ENCODE results near the gene MTARC1.

The MTARC1 gene

DNA sequence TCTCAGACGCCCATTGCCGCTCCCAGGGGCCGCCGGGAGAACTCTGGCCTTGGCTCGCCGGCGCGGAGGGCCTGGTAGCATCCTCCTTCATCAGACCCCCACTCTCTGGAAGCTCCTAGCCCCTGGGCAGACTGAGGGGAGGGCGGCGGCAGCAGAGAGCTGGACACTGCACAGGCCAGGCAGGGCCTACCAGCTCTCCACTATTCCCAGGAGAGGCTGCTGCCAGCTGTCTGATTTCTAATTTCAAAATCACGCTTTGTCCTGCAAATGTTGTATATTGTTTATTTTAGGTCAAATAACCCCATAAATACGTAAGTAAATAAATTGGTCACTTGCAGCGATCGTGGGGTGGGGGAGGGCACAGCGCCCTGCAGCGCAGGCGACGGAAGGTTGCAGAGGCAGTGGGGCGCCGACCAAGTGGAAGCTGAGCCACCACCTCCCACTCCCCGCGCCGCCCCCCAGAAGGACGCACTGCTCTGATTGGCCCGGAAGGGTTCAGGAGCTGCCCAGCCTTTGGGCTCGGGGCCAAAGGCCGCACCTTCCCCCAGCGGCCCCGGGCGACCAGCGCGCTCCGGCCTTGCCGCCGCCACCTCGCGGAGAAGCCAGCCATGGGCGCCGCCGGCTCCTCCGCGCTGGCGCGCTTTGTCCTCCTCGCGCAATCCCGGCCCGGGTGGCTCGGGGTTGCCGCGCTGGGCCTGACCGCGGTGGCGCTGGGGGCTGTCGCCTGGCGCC is at the start of gene MTARC1:
TSS of gene MTARC1 (plus strand) at position 577 of the 732 bp plus-strand sequence. CDS start at position 609, 32 bp downstream.
- no peak for DNase-seq (ENCODE audit: low read depth)

DNA sequence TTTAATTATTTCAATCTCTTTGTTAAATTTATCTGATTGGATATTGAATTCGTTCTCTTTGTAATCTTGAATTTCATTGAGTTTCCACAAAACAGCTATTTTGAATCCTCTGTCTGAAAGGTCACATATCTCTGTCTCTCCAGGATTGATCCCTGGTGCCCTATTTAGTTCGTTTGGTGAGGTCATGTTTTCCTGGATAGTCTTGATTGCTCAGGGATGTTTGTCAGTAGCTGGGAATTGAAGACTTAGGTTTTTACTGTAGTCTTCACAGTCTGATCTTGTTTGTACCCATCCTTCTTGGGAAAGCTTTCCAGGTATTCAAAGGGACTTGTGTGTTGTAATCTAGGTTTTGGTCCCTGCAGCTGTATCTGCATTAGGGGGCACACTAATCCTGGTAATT is 45.4 kb upstream of the MTARC1 start:
- DNase-seq (ENCODE audit: low read depth): no peak

- DNase-seq (ENCODE audit: low read depth): no peak
Observed at GRCh38 chr1:220741825-220742224, 44.9 kb upstream of the MTARC1 start.

- no peak for DNase-seq (ENCODE audit: low read depth)
Observed at GRCh38 chr1:220742520-220742919, 44.2 kb upstream of the MTARC1 start.

- DNase-seq (ENCODE audit: low read depth): no peak
Observed at GRCh38 chr1:220746851-220747250, 39.9 kb upstream of the MTARC1 start.

DNA sequence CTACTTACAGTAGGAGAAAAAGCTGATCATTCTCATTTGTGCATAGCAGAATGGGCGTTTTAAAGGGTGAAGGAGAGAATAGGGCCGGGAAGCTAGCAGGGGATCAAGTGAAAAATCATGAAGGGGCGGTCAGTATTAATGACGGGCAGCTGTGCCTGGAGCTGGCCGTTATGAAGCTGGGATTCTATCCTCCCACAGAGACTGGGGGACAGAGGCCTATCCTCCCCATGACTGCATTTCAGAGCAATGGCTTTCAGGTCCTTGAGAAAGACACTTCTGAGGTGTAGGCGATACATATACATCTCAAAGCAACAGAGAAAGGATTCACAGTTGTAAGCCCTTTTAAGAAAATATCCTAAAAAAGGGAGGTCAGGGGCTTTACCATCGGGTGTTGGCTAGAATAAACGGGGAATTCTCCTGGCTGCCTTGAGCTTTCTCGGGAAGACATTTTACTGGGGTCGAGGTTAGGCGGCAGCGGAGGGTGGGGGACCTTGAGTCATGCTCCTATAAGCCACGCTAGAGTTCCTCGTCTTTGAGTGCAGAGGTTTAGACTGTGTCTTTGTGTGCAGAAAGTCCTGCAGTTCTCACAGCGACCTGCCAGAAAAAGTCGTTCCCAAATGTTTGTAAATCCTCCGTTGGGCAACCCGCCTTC is 39.1 kb upstream of the MTARC1 start:
- no peak for DNase-seq (ENCODE audit: low read depth)

GRCh38 chr1:220748089-220748934 is 38.4 kb upstream of the MTARC1 start, which contains the start of gene MTARC2:
TSS of gene MTARC2 (plus strand) at chr1:220748322. CDS start at chr1:220748532, 210 bp downstream.
- peak; percentile 36 for DNase-seq (ENCODE audit: low read depth)

DNA sequence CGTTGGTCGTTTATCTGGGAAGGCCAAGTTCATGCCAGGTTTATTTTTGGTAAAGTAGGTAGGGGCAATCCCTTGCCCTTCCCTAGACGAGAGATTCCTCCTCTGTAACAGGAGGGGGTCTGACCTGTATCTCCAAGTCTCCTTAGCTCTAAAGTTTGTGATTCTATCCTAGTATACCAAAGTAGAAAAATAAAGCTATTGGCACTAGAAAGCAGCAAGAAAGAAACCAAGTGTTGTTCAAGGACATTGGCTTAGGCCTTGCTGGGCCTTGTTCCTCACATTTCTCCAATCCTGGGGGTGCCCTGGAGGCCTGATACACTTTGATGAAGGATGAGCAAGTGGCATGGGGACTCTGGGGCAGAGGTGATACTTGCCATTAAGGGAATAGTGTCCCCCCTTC is 37.8 kb upstream of the MTARC1 start:
- DNase-seq (ENCODE audit: low read depth): no peak

DNA sequence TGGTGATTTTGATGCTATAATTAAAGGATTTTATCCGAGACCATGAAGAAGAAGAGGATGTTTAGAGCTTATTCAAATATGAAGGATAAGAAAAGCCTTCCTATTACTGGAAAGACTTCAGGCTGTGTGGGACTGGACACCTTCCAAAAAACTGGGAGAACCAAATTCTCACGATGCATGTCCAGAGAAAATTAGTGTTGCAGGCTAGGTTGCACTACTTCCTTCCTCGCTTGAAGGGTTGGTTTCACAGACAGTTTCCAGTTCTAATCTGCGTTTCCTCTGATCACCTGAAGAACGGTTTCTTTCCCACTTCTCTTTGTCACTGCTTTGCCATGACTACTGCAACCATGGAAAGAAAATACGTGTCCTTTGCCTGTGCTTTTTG is 36.6 kb upstream of the MTARC1 start:
- DNase-seq (ENCODE audit: low read depth): no peak

DNA sequence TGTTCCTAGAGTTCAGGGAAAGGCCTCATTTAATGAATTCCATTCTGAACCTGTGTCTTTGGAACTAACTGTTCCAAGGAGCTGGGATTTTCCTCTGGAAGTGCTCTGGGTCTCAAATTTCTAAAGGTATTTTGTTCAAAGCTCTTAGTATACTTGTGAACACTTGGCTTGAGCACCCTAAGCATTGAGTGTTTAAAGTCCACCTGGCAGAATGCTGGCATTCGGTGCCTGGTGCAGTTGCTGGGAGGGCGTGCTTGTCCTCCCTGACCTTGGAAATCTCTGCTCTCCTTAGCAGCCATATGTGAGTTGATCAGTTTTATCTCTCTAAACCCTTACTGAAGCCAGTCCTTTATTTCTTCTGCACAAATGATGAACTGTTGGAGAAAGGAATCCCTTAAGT is 35.6 kb upstream of the MTARC1 start:
- DNase-seq (ENCODE audit: low read depth): no peak

GRCh38 chr1:220754212-220754917 is 32.3 kb upstream of the MTARC1 start:
- DNase-seq (ENCODE audit: low read depth): no peak

- DNase-seq (ENCODE audit: low read depth): no peak
Observed at GRCh38 chr1:220754918-220755295, 31.8 kb upstream of the MTARC1 start.

DNA sequence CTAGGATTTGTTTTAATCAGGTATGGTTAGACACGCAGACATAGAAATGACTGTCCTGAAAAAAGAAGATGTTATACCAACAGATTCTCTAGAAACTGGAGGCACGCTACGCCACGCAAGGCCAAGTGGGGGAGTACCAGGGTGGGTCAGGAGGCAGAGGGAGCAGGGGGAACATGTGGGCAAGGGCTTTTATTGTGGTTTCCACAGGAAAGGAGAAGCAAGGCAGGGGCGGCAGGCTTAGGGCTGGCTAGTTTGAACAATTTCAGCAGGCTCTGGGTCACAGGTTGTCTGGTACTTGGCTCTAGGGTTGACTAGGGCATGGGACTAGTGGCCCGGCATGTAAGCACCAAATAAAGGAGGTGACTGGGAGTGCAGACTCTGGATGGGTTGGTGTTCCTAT is 31.4 kb upstream of the MTARC1 start:
- no peak for DNase-seq (ENCODE audit: low read depth)

DNA sequence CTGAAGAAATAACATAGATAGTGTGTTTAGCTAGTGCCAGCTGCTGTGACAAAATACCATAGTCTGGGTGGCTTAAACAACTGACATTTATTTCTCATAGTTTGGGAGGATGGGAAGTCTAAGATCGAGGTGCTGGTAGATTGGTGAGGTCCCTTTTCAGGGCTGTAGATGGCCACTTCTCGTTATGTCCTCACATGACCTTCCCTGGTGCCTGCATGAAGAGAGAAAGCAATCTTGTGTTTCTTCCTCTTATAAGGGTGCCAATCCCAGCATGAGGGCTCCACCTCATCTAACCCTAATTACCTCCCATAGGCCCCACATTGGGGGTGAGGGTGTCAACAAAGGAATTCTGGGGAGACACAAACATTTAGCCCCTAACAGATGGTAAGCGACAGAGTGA is 29.3 kb upstream of the MTARC1 start:
- no peak for DNase-seq (ENCODE audit: low read depth)

DNA sequence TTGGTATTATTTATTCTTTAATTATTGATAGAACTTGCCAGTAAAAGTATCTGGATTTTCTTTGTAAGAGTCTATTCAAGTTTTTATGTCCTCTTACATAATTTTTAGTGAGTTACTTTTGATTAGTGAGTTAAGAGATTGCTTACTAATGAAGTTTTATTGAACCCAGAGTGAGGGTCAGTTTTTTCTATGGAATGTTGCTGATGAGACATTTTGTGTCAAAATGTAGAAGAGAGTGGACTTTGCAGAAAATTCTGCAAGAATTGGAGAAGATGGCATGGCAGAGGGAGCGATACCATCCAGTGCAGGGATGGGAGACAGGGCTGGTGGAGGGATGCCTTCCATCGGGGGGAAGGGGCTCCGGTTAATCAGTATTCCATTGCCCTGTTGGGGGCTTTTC is 27.6 kb upstream of the MTARC1 start:
- DNase-seq (ENCODE audit: low read depth): no peak

DNA sequence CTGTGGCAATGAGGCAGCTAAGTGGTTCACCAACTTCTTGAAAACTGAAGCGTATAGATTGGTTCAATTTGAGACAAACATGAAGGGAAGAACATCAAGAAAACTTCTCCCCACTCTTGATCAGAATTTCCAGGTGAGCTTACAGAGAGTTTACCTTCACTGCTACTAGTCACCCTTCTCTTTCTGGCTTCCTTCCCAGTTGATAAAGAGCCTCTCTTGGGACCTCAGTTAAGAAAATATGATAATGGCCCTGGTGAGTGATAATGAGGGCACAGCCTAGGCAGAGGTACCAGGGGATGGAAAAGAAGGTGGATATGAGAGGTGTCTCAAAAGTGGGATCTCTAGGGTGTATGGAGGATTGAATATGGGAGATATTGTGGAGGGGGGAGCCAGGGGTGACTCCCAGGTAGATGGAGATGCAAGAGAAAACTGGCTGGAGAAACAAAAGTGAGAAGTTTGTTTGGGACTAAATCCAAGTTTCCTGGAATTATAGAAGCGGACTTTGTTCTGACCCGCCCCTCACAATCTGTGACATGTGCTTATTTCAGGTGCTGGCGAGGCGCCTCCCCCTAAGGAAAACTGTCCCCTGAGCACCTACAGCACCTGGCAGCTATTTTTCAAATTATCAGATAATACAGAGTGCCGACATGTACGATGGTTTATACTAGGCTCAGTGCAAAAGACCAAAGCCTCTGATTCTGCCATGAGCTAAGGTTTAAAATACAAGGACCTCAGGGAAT is 24.9 kb upstream of the MTARC1 start:
- DNase-seq (ENCODE audit: low read depth): no peak

DNA sequence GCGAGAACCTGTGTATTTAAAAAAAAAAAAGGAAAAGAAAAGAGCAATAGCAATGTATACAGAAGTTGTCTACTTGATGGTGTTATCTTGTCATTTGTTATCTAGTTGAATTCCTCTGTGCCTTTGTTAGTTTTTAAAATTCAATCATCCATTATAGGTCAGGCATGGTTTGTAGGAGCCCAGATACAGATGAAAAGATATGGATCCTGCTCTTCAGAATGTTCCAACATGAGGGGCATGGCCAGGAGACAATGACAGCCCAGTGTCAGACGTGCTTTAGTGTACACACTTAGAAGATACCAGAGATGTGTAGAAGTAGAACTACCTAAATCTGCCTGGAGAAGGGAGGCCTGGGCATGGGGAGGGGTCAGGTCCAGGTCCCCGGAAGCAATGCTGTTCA is 22.0 kb upstream of the MTARC1 start:
- no peak for DNase-seq (ENCODE audit: low read depth)

GRCh38 chr1:220767312-220768125 is 19.2 kb upstream of the MTARC1 start:
- DNase-seq (ENCODE audit: low read depth): no peak

DNA sequence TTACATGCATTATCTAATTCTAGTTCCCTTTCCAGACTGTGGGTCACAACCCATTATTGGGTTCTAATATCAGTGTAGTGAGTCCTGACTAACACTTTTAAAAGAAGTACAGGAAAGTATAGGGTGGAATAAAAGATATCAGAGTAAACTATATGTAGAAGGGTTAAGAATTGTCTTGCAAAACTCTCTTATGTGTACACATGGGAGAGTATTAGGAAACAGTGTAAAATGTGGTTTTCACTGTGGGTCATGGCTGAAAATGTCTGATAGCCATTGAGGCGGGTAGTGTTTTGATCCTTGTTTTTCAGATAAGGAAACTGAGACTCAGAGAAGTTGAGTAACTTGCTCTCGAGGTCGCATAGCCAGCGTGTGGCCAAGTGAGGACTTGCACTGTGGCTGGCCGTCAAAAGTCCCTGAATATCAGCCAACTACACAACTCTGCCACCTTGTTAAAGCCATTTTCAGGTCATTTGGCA is 18.5 kb upstream of the MTARC1 start:
- DNase-seq (ENCODE audit: low read depth): no peak

DNA sequence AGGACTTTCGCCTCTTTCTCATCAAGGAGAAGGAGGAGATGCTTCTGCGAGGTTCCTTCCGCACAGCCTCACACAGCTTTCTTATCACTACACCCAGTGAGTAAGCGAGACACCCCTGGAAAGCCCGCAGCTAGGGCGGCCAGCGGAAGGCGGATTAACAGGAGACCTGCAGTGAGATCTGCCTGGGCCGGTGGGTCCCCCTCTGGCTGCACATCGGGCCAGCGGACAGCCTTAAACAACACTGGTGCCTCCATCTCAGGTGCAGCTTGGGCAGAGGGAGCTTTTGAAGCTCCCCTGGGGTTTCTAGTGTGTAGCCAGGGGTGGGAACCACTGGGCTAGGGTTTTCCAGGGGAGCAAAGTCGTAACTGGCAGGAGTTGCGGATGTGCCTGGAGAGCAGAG is 17.5 kb upstream of the MTARC1 start:
- no peak for DNase-seq (ENCODE audit: low read depth)

All from GM04504 (cell line).